ENCODE data around the gene MRC1. TPM values are rescaled to one million over a fixed set of nuclear protein-coding genes. Genes with fewer than 3 reads are reported as not detected.

MRC1 gene
- total RNA-seq, 1 experiment from 2014 or later, result 0.05 TPM

DNA sequence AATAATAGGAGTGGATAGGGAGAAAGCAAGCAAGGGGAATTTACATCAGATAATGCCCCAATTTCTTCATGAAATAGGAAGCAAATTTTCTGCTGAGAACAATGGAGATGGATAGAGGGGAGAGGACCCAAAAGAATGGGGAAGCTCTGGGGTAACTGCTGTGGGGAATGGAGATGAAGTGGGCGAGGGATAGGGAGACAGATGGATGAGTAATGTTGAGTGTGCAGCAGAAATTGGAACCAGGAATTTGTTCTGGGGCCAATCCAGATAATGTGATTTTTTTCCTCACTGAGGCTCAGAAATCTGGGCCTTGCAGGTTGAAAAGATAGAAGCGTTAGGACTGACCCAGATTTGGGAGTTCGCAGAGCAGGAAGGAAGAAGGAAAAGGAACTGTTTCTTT lies 24.5 kb upstream of the MRC1 start:
- no peaks in the 10 kb centered on the region for H3K36me3 ChIP-seq (ENCODE audit: control insufficient read depth, insufficient read depth, low read length)
- intact Hi-C loops (cut with micrococcal nuclease; ENCODE audit: unreplicated experiment), result no loop called here
- no peaks in the 10 kb centered on the region for H3K4me1 ChIP-seq
- no peaks in the 10 kb centered on the region for H3K4me1 Mint-ChIP-seq (ENCODE audit: low read depth, unreplicated experiment)
- no TSS peak for BruUV-seq (replicated peaks)
- no peaks in the 10 kb centered on the region for H3K27me3 Mint-ChIP-seq (ENCODE audit: insufficient read depth, unreplicated experiment)
- no peak overlapping the region for H3K4me3 Mint-ChIP-seq (ENCODE audit: unreplicated experiment)
- no peaks in the 10 kb centered on the region for H3K36me3 Mint-ChIP-seq (ENCODE audit: insufficient read depth, unreplicated experiment)
- POLR2A ChIA-PET, result no interaction called here
- no peaks in the 10 kb centered on the region for H3K27me3 ChIP-seq (replicated peaks; ENCODE audit: control insufficient read depth, insufficient read depth, low read length)
- H3K9me3 Mint-ChIP-seq (ENCODE audit: unreplicated experiment), result no peaks in the 10 kb centered on the region
- CTCF ChIA-PET, result no interaction called here
- H3K27ac Mint-ChIP-seq (ENCODE audit: unreplicated experiment), result no peak overlapping the region
- DNase-seq, result no peak
- H3K9me3 ChIP-seq, result no peaks in the 10 kb centered on the region
- TF ChIP-seq, protein P1, sequence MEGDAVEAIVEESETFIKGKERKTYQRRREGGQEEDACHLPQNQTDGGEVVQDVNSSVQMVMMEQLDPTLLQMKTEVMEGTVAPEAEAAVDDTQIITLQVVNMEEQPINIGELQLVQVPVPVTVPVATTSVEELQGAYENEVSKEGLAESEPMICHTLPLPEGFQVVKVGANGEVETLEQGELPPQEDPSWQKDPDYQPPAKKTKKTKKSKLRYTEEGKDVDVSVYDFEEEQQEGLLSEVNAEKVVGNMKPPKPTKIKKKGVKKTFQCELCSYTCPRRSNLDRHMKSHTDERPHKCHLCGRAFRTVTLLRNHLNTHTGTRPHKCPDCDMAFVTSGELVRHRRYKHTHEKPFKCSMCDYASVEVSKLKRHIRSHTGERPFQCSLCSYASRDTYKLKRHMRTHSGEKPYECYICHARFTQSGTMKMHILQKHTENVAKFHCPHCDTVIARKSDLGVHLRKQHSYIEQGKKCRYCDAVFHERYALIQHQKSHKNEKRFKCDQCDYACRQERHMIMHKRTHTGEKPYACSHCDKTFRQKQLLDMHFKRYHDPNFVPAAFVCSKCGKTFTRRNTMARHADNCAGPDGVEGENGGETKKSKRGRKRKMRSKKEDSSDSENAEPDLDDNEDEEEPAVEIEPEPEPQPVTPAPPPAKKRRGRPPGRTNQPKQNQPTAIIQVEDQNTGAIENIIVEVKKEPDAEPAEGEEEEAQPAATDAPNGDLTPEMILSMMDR (IDR thresholded peaks at IDR 0.05; ENCODE audit: insufficient read depth in 1 of 2, low read depth in 1 of 2, low read length in 1 of 2, severe bottlenecking in 1 of 2, unreplicated experiment in 1 of 2), result no peak
- H3K4me3 ChIP-seq (ENCODE audit: low read depth, low read length), result no peak overlapping the region

- TF ChIP-seq, protein P1 (IDR thresholded peaks at IDR 0.05; ENCODE audit: insufficient read depth in 1 of 2, low read depth in 1 of 2, low read length in 1 of 2, severe bottlenecking in 1 of 2, unreplicated experiment in 1 of 2), result no peak
- Histone ChIP-seq H3K9me3 (no peaks in the 10 kb centered on the region), H3K4me1 (no peaks in the 10 kb centered on the region), H3K36me3 (ENCODE audit: control insufficient read depth, insufficient read depth, low read length) (no peaks in the 10 kb centered on the region), H3K27me3 (replicated peaks; ENCODE audit: control insufficient read depth, insufficient read depth, low read length) (no peaks in the 10 kb centered on the region), H3K4me3 (ENCODE audit: low read depth, low read length) (no peak overlapping the region)
- H3K4me3 Mint-ChIP-seq (ENCODE audit: unreplicated experiment), result no peak overlapping the region
- no peaks in the 10 kb centered on the region for H3K4me1 Mint-ChIP-seq (ENCODE audit: low read depth, unreplicated experiment)
- BruUV-seq (replicated peaks), result no TSS peak
- POLR2A ChIA-PET, result no interaction called here
- CTCF ChIA-PET, result no interaction called here
- H3K9me3 Mint-ChIP-seq (ENCODE audit: unreplicated experiment), result no peaks in the 10 kb centered on the region
- H3K36me3 Mint-ChIP-seq (ENCODE audit: insufficient read depth, unreplicated experiment), result no peaks in the 10 kb centered on the region
- no peaks in the 10 kb centered on the region for H3K27me3 Mint-ChIP-seq (ENCODE audit: insufficient read depth, unreplicated experiment)
- no peak for DNase-seq
- H3K27ac Mint-ChIP-seq (ENCODE audit: unreplicated experiment), result no peak overlapping the region
- intact Hi-C loops (cut with micrococcal nuclease; ENCODE audit: unreplicated experiment), result no loop called here
These were observed 23.7 kb upstream of the MRC1 start for GRCh38 chr10:17785276-17785930.

GRCh38 chr10:17787087-17787961 lies 21.8 kb upstream of the MRC1 start:
- Histone ChIP-seq H3K36me3 (ENCODE audit: control insufficient read depth, insufficient read depth, low read length) (no peaks in the 10 kb centered on the region), H3K4me1 (peaks cover 4% of the 10 kb centered on the region), H3K27me3 (replicated peaks; ENCODE audit: control insufficient read depth, insufficient read depth, low read length) (no peaks in the 10 kb centered on the region), H3K4me3 (ENCODE audit: low read depth, low read length) (no peak overlapping the region), H3K9me3 (no peaks in the 10 kb centered on the region)
- no peak for DNase-seq
- Mint-ChIP-seq H3K36me3 (ENCODE audit: insufficient read depth, unreplicated experiment) (no peaks in the 10 kb centered on the region), H3K9me3 (ENCODE audit: unreplicated experiment) (no peaks in the 10 kb centered on the region), H3K4me3 (ENCODE audit: unreplicated experiment) (no peak overlapping the region), H3K27ac (ENCODE audit: unreplicated experiment) (no peak overlapping the region), H3K4me1 (ENCODE audit: low read depth, unreplicated experiment) (peaks cover 9% of the 10 kb centered on the region), H3K27me3 (ENCODE audit: insufficient read depth, unreplicated experiment) (no peaks in the 10 kb centered on the region)
- CTCF ChIA-PET, result no interaction called here
- intact Hi-C loops (cut with micrococcal nuclease; ENCODE audit: unreplicated experiment), result no loop called here
- BruUV-seq (replicated peaks), result no TSS peak
- POLR2A ChIA-PET, result no interaction called here
- TF ChIP-seq, protein P1 (IDR thresholded peaks at IDR 0.05; ENCODE audit: insufficient read depth in 1 of 2, low read depth in 1 of 2, low read length in 1 of 2, severe bottlenecking in 1 of 2, unreplicated experiment in 1 of 2), result no peak
